Lower leg skin (tissue), 4 donors: Measurements from ENCODE around the gene CATSPER1. TPM values are rescaled to one million over a fixed set of nuclear protein-coding genes. Genes with fewer than 3 reads are reported as not detected.
A peak's percentile ranks its signal among the peaks of the same experiment; 100 is the strongest.

Experiments used
- DNase-seq, 2 donors: peaks; one replicate each; pipeline ENCODE4 v3.0.0-alpha.2; 2019; ENCODE audit warnings: low spot score in 2 of 2
- H3K4me3 ChIP-seq: fragments of 200-600 bp; sonication (generic); 2 replicates; pipeline ENCODE4 v1.5.1; 2017; ENCODE audit warnings: mild to moderate bottlenecking, low read depth; ENCODE audit not compliant: poor library complexity, severe bottlenecking
- CTCF ChIP-seq, 3 donors: fragments of 450-650 bp; IDR thresholded peaks; one replicate each; pipeline ENCODE4 v1.5.1; 2016; ENCODE audit warnings: antibody characterized with exemption in 3 of 3, mild to moderate bottlenecking in 3 of 3, moderate library complexity in 2 of 3
- POLR2A ChIP-seq, 2 donors: fragments of 450-650 bp; IDR thresholded peaks; one replicate each; pipeline ENCODE4 v1.6.1; 2016 to 2017; ENCODE audit warnings: antibody characterized with exemption in 2 of 2, mild to moderate bottlenecking in 1 of 2, moderate library complexity in 1 of 2
- WGBS, 2 donors: methylation state at CpG; one replicate each; pipeline ENCODE4 v1.1.5; 2018; 5-methylcytosine and 5-hydroxymethylcytosine counted together
- intact Hi-C: fragments of 100-400 bp; cut with DNase I; formaldehyde crosslinking; loops from one replicate; pipeline ENCODE4 v1.15.0; 2023; ENCODE audit warnings: low total_unique reads
- total RNA-seq, 4 donors: library from RNA; depleted of rRNA; stranded (reverse); fragments of >200 nt; gene quantifications; one replicate each; pipeline ENCODE4 v1.1.0, GENCODE V29; 2016

CATSPER1 gene
- total RNA-seq: not detected

DNA sequence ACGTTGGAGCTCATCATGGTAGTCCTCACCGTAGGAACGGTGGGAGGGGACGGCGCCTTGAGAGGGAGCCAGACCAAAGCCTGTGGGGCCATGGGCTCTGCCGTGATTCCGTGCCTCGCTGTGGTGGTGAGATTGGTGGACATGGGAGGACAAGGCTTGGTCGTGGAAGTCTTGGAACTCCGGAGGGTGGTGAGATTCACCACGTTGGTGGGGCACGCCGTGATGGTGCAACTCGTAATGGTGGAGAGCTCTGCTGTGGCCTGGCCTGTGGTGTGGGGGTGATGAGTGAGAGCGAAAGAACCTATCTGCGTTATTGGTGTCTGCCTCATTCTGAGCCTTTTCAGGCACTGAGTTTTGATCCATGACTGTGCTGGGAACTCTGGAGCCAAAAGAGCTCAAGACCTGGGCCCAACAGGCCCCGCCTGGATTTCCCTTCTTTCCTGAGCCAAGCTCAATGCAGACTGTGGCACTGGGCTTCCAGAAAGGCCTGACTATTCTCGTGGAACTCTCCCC, at the start of gene CATSPER1:
Gene CATSPER1, minus strand, starts transcription at position 463 of the 513 bp plus-strand sequence. Its CDS starts 100 bp downstream, at position 363.
- H3K4me3 ChIP-seq: no peak within 1 kb of the TSS
- intact Hi-C loops: no loop called here
- TF ChIP-seq POLR2A (IDR thresholded peaks at IDR 0.05) (no peak), CTCF (IDR thresholded peaks at IDR 0.05) (no peak)
- 84 to 89% methylated on average over 18 of the region's 18 CpGs for WGBS, 2 donors
- DNase-seq: no peak

GRCh38 chr11:66075273-66075672, 49.0 kb upstream of the CATSPER1 start:
- DNase-seq: peak in 1 of 2 donors; percentile 54
- no peak for TF ChIP-seq CTCF (IDR thresholded peaks at IDR 0.05)
- TF ChIP-seq POLR2A (IDR thresholded peaks at IDR 0.05): no peak
- H3K4me3 ChIP-seq: no peak overlapping the region
- 93% methylated on average over 4 of the region's 4 CpGs for WGBS, 2 donors
- intact Hi-C loops: loop anchor here (10.0 kb wide), 1 partner anchor 60 kb away; no protein-coding TSS in a partner anchor

GRCh38 chr11:66073669-66074068, 47.4 kb upstream of the CATSPER1 start:
- H3K4me3 ChIP-seq: no peak overlapping the region
- no peak for TF ChIP-seq CTCF (IDR thresholded peaks at IDR 0.05)
- no peak for TF ChIP-seq POLR2A (IDR thresholded peaks at IDR 0.05)
- no peak for DNase-seq
- intact Hi-C loops: loop anchor here (10.0 kb wide), 1 partner anchor 61 kb away; no protein-coding TSS in a partner anchor
- 92 to 93% methylated on average over 1 of the region's 1 CpG for WGBS, 2 donors

DNA sequence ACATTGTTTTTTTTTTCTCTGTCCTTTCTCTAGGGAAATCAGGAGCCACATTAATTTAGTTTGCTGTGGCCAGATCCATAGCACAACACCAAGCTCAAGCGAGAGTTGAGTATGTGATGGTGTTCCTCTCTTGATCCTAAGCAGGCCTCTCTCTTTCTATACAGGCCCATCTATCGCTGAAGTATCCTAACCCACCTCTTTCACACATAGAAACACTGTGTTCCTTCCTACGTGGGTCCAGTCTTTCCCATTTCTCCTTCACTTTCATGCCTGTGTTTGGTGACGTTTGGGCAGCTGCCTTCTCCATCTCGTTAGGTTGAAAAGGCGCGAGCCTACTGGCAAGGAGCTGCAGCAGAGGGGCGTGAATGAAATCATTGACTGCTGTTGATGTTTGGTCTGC, 46.2 kb upstream of the CATSPER1 start:
- TF ChIP-seq CTCF (IDR thresholded peaks at IDR 0.05) (no peak), POLR2A (IDR thresholded peaks at IDR 0.05) (no peak)
- WGBS, 2 donors: 77 to 82% methylated on average over 8 of the region's 8 CpGs
- intact Hi-C loops: loop anchor here (10.0 kb wide), 1 partner anchor 62 kb away; no protein-coding TSS in a partner anchor
- DNase-seq: no peak
- no peak overlapping the region for H3K4me3 ChIP-seq

DNA sequence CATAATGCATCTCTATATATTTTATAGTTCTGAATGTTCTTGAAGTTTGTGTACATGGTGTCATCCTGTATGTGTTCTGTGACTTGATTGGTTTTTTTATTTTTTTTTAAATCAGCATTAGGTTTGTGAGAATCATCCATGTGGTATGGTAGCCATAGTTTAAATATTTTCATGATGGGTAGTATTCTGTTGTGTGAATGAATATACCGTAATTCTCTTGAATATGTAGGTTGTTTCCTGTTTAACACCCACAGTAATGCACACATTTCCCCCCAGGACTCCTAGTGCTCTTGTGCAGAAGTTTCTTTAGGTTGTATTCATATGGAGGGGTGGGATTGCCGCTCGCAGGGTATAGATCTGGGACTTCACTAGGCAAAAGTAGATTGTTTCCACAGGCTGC, 45.8 kb upstream of the CATSPER1 start:
- intact Hi-C loops: loop anchor here (10.0 kb wide), 1 partner anchor 63 kb away; no protein-coding TSS in a partner anchor
- no peak overlapping the region for H3K4me3 ChIP-seq
- no peak for TF ChIP-seq CTCF (IDR thresholded peaks at IDR 0.05)
- no peak for TF ChIP-seq POLR2A (IDR thresholded peaks at IDR 0.05)
- DNase-seq: no peak
- WGBS, 2 donors: 90 to 93% methylated on average over 3 of the region's 3 CpGs

GRCh38 chr11:66071381-66071801, 45.1 kb upstream of the CATSPER1 start:
- H3K4me3 ChIP-seq: no peak overlapping the region
- peak in 1 of 2 donors; percentile 74 for DNase-seq
- 23 to 29% methylated on average over 2 of the region's 2 CpGs for WGBS, 2 donors
- intact Hi-C loops: loop anchor here (10.0 kb wide), 1 partner anchor 63 kb away; no protein-coding TSS in a partner anchor
- no peak for TF ChIP-seq POLR2A (IDR thresholded peaks at IDR 0.05)
- no peak for TF ChIP-seq CTCF (IDR thresholded peaks at IDR 0.05)
